Fibroblast of skin of left biceps (primary cell): ENCODE measurements around the gene TMPRSS9.
"Not testable (repeated sequence)": the region's sequence is repeated elsewhere in the genome, so short reads cannot be mapped to it uniquely, and the experiment has no call there.

Experiments used
- DNase-seq, 2 experiments: peaks; one replicate each; pipeline ENCODE4 v3.0.0-alpha.2; 2013; ENCODE audit warnings: low read depth in 2 of 2

TMPRSS9 gene

GRCh38 chr19:2461751-2462634 lies 101.9 kb downstream of the TMPRSS9 start:
- DNase-seq, result no peak

- DNase-seq, result peak; percentile 97 to 98
Observed at GRCh38 chr19:2462635-2463421, 102.8 kb downstream of the TMPRSS9 start.

- DNase-seq, result not testable (repeated sequence)
Observed at GRCh38 chr19:2463694-2464093, 103.6 kb downstream of the TMPRSS9 start.

GRCh38 chr19:2464389-2464788 lies 104.3 kb downstream of the TMPRSS9 start:
- DNase-seq, result no peak

- no peak for DNase-seq
Observed at GRCh38 chr19:2468596-2468995, 108.5 kb downstream of the TMPRSS9 start.

GRCh38 chr19:2469102-2469914 lies 109.2 kb downstream of the TMPRSS9 start:
- no peak for DNase-seq

- not testable (repeated sequence) for DNase-seq
Observed at GRCh38 chr19:2469915-2470200, 109.8 kb downstream of the TMPRSS9 start.

- DNase-seq, result peak; percentile 72 to 80
Observed at GRCh38 chr19:2474232-2475017, 114.4 kb downstream of the TMPRSS9 start.

- no peak for DNase-seq
Observed at GRCh38 chr19:2475018-2475701, 115.1 kb downstream of the TMPRSS9 start.
